IMR-90 (cell line): Measurements from ENCODE around the gene CBX5.

Experiments
- CEBPB ChIP-seq: IDR thresholded peaks from 2 replicates; pipeline ENCODE4 v1.6.1; 2012; ENCODE audit warnings: low read depth, low read length, improper control_type of control experiment
- MXI1 ChIP-seq: IDR thresholded peaks from 2 replicates; pipeline ENCODE4 v1.6.1; 2012; ENCODE audit warnings: low read depth, mild to moderate bottlenecking, low read length, moderate library complexity, borderline replicate concordance
- NFE2L2 ChIP-seq: fragments of 150-350 bp; IDR thresholded peaks from 2 replicates; pipeline ENCODE4 v1.6.1; 2016; ENCODE audit warnings: low read depth, mild to moderate bottlenecking, low read length
- POLR2A ChIP-seq: IDR thresholded peaks from 2 replicates; pipeline ENCODE4 v1.6.1; 2012; ENCODE audit warnings: mild to moderate bottlenecking, low read depth, low read length
- RAD21 ChIP-seq: IDR thresholded peaks from 2 replicates; pipeline ENCODE4 v1.6.1; 2012; ENCODE audit warnings: low read length, improper control_type of control experiment
- RFX5 ChIP-seq: IDR thresholded peaks from 2 replicates; pipeline ENCODE4 v1.8.0; 2012; ENCODE audit warnings: low read depth, mild to moderate bottlenecking, low read length, moderate library complexity
- SMC3 ChIP-seq: fragments of 150-350 bp; IDR thresholded peaks from 2 replicates; pipeline ENCODE4 v1.6.1; 2016; ENCODE audit warnings: low read depth, mild to moderate bottlenecking, antibody characterized with exemption, low read length, moderate library complexity
- TF ChIP-seq, protein P1 (sequence below): conservative IDR thresholded peaks from 2 replicates; pipeline ENCODE4 v1.5.1; 2012; ENCODE audit warnings: mild to moderate bottlenecking, low read depth, low read length, improper control_type of control experiment
- TF ChIP-seq, protein P2 (sequence below): fragments of 150-350 bp; IDR thresholded peaks from 2 replicates; pipeline ENCODE4 v1.6.1; 2017; ENCODE audit warnings: mild to moderate bottlenecking, antibody characterized with exemption, low read length, low read depth

DNA sequence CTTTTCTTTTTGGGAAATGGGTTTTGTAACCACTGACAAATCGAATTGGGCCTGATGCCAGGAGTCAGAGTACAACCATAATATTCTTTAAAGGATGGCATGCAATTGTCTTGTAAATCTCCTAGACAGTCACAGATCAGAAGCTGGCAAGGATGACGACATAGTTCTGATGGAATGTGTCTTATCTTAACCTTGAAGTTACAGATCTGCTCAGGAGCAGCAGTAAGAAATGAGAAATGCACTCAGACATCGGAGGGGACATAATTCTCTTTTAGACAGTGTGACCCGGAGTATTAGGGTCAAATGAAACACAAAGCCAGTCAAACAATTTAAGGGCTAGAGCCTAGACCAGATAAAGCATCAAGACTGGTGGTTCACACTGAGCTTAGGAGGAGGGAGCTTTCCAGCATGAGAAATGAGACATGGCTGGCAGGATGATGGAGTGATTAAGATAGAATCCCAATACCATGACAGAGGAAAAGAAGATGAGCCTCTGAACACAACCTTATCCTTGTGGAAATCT is 17.5 kb downstream of the CBX5 start:
- TF ChIP-seq RAD21 (no peak), POLR2A (no peak), CEBPB (peak; percentile 88), SMC3 (no peak), MXI1 (no peak), RFX5 (no peak), NFE2L2 (no peak)
- TF ChIP-seq, protein P1, sequence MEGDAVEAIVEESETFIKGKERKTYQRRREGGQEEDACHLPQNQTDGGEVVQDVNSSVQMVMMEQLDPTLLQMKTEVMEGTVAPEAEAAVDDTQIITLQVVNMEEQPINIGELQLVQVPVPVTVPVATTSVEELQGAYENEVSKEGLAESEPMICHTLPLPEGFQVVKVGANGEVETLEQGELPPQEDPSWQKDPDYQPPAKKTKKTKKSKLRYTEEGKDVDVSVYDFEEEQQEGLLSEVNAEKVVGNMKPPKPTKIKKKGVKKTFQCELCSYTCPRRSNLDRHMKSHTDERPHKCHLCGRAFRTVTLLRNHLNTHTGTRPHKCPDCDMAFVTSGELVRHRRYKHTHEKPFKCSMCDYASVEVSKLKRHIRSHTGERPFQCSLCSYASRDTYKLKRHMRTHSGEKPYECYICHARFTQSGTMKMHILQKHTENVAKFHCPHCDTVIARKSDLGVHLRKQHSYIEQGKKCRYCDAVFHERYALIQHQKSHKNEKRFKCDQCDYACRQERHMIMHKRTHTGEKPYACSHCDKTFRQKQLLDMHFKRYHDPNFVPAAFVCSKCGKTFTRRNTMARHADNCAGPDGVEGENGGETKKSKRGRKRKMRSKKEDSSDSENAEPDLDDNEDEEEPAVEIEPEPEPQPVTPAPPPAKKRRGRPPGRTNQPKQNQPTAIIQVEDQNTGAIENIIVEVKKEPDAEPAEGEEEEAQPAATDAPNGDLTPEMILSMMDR, result no peak
- TF ChIP-seq, protein P2, sequence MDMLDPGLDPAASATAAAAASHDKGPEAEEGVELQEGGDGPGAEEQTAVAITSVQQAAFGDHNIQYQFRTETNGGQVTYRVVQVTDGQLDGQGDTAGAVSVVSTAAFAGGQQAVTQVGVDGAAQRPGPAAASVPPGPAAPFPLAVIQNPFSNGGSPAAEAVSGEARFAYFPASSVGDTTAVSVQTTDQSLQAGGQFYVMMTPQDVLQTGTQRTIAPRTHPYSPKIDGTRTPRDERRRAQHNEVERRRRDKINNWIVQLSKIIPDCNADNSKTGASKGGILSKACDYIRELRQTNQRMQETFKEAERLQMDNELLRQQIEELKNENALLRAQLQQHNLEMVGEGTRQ, result no peak
